Tibial nerve (tissue), 4 donors: ENCODE results near the gene SMAD7. TPM values are rescaled to one million over a fixed set of nuclear protein-coding genes. Genes with fewer than 3 reads are reported as not detected.

ENCODE experiments used
- DNase-seq, 2 donors: peaks; one replicate each; pipeline ENCODE4 v3.0.0-alpha.2; 2019; ENCODE audit warnings: low spot score in 2 of 2
- H3K27ac ChIP-seq, 4 donors: fragments of 200-600 bp; sonication (generic) in 3 of 4; one replicate each; pipeline ENCODE4 v1.5.1; 2017 to 2019; ENCODE audit warnings: mild to moderate bottlenecking in 1 of 4
- H3K27me3 ChIP-seq, 2 donors: fragments of 200-600 bp; sonication (generic) in 1 of 2; one replicate each; pipeline versions ENCODE4 v1.5.1 to v1.6.0; 2017 to 2019
- H3K36me3 ChIP-seq, 3 donors: fragments of 200-600 bp; sonication (generic); one replicate each; pipeline ENCODE4 v1.5.1; 2018 to 2019
- H3K4me1 ChIP-seq, 4 donors: fragments of 200-600 bp; sonication (generic) in 3 of 4; one replicate each; pipeline ENCODE4 v1.5.1; 2017 to 2019
- H3K4me3 ChIP-seq, 4 donors: fragments of 200-600 bp; sonication (generic) in 3 of 4; one replicate each; pipeline ENCODE4 v1.5.1; 2017 to 2019; ENCODE audit warnings: mild to moderate bottlenecking in 1 of 4, moderate library complexity in 1 of 4
- H3K9me3 ChIP-seq, 4 donors: fragments of 200-600 bp; sonication (generic) in 3 of 4; one replicate each; pipeline ENCODE4 v1.5.1; 2017 to 2019
- EP300 ChIP-seq, 2 donors: sonication (generic); formaldehyde crosslinking; IDR thresholded peaks; one replicate each; pipeline ENCODE4 v1.6.1; 2017; ENCODE audit warnings: antibody characterized with exemption in 2 of 2, mild to moderate bottlenecking in 1 of 2
- POLR2A ChIP-seq, 2 donors: fragments of 450-650 bp; IDR thresholded peaks; one replicate each; pipeline ENCODE4 v1.6.1; 2017; ENCODE audit warnings: antibody characterized with exemption in 2 of 2, mild to moderate bottlenecking in 2 of 2, moderate library complexity in 2 of 2
- WGBS, 2 donors: methylation state at CpG; one replicate each; pipeline ENCODE4 v1.1.5; 2018; 5-methylcytosine and 5-hydroxymethylcytosine counted together
- total RNA-seq, 4 donors: library from RNA; depleted of rRNA; stranded (reverse); fragments of >200 nt; gene quantifications; one replicate each; pipeline ENCODE4 v1.1.0, GENCODE V29; 2016
- TF ChIP-seq, protein P1 (sequence below), 5 experiments: fragments of 200-600 bp in 3 of 5; fragments of 450-650 bp in 2 of 5; sonication (generic) in 3 of 5; IDR thresholded peaks; one replicate each; pipeline ENCODE4 v1.5.1; 2016 to 2019; ENCODE audit warnings: antibody characterized with exemption in 5 of 5, mild to moderate bottlenecking in 3 of 5, moderate library complexity in 2 of 5

SMAD7 gene
- total RNA-seq, 4 donors from 2014 or later = 34.3 to 56.8 (median 35.6) TPM

DNA sequence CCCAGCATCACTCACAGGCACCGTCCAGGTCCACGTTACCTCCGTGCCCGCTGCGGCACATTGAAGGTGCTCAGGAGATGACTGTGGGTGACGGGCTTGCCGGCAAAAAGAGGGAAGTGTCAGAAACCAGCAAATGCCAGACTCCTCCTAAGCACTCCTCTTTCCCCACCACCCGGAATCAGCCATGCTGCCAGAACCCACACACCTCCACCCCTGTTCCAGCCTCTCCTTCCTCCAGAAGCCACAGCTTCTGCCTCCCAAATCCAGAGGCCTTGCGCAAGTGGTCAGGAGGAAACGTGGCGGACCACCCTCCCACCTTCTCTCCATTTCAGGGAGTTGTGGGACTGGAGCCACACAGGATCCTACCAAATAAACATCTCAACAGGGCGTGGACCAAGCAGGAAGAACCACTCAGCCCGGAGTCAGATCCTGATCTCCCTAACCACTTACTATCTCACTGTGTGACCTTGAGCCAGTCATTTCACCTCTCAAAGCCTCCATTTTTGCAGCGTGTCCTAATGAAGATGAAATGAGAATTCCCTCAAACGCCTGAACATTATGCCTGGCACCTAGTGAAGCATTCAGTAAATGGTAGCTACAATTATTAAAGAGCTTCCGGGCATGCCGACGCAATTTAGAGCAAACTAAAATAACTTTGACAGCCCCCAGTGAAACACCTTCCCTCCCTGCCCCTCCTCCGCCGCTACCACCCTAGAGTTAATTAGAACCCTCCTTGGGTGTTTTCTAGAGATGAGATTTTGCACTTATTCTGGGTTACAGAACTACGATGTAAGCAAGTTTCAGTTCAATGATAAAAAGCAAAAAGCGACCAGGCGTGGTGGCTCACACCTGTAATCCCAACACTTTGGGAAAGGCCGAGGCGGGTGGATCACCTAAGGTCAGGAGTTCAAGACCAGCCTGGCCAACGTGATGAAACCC lies 32.9 kb downstream of the SMAD7 start:
- WGBS, 2 donors = 83 to 85% methylated on average over 26 of the region's 26 CpGs
- Histone ChIP-seq H3K4me3 (no peak overlapping the region), H3K27ac (no peak overlapping the region), H3K27me3 (no peaks in the 10 kb centered on the region), H3K9me3 (no peaks in the 10 kb centered on the region), H3K36me3 (peaks cover 0 to 16% (median 0%) of the 10 kb centered on the region in 3 donors), H3K4me1 (peaks cover 0 to 29% (median 6%) of the 10 kb centered on the region in 4 donors)
- no peak for DNase-seq
- no peak for TF ChIP-seq EP300 (IDR thresholded peaks at IDR 0.05)
- TF ChIP-seq, protein P1, sequence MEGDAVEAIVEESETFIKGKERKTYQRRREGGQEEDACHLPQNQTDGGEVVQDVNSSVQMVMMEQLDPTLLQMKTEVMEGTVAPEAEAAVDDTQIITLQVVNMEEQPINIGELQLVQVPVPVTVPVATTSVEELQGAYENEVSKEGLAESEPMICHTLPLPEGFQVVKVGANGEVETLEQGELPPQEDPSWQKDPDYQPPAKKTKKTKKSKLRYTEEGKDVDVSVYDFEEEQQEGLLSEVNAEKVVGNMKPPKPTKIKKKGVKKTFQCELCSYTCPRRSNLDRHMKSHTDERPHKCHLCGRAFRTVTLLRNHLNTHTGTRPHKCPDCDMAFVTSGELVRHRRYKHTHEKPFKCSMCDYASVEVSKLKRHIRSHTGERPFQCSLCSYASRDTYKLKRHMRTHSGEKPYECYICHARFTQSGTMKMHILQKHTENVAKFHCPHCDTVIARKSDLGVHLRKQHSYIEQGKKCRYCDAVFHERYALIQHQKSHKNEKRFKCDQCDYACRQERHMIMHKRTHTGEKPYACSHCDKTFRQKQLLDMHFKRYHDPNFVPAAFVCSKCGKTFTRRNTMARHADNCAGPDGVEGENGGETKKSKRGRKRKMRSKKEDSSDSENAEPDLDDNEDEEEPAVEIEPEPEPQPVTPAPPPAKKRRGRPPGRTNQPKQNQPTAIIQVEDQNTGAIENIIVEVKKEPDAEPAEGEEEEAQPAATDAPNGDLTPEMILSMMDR (IDR thresholded peaks at IDR 0.05) = no peak
- TF ChIP-seq POLR2A (IDR thresholded peaks at IDR 0.05) = no peak

DNA sequence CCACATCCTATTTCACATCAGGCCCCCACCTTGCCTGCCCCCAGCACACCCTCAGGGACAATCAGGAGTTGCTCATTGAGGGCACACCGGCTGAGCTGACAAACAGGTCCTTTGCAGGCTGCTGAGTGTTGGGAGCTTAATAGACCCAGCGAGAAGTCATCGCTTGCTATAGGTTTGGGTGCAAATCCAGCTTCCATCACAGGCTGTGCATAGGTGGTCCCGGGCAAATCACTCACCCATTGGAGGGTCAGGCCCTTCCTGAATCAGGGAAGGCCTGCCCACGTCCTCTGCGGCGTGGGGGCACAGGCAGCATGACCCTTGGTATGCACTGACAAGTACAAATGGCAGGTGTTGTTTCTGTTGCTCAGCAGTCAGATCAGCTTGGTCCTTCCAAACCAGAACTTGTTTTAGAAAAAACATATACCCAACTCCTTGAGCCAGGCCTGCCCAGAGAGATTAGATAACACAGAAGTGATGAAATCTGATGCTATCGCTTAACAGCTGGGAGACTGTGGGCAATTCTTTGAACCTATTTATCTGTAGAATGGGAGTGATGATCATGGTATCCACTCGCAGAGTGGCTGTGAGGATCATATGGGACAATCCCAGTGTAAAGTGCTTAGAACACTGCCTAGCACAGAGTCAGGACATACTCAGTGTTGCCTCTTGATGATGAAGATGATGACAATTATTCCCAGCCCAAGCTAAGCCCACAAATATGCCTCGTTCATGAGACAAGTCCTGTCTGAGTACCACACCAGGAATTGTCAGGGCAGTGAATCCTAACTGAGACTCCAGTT lies 34.9 kb downstream of the SMAD7 start:
- Histone ChIP-seq H3K9me3 (no peaks in the 10 kb centered on the region), H3K4me1 (peaks cover 0 to 10% (median 0%) of the 10 kb centered on the region in 4 donors), H3K4me3 (no peak overlapping the region), H3K27me3 (no peaks in the 10 kb centered on the region), H3K36me3 (peaks cover 0 to 8% (median 0%) of the 10 kb centered on the region in 3 donors), H3K27ac (no peak overlapping the region)
- no peak for DNase-seq
- WGBS, 2 donors = 87 to 92% methylated on average over 9 to 10 of the region's 10 CpGs
- no peak for TF ChIP-seq POLR2A (IDR thresholded peaks at IDR 0.05)
- no peak for TF ChIP-seq EP300 (IDR thresholded peaks at IDR 0.05)
- TF ChIP-seq, protein P1 (IDR thresholded peaks at IDR 0.05) = no peak

DNA sequence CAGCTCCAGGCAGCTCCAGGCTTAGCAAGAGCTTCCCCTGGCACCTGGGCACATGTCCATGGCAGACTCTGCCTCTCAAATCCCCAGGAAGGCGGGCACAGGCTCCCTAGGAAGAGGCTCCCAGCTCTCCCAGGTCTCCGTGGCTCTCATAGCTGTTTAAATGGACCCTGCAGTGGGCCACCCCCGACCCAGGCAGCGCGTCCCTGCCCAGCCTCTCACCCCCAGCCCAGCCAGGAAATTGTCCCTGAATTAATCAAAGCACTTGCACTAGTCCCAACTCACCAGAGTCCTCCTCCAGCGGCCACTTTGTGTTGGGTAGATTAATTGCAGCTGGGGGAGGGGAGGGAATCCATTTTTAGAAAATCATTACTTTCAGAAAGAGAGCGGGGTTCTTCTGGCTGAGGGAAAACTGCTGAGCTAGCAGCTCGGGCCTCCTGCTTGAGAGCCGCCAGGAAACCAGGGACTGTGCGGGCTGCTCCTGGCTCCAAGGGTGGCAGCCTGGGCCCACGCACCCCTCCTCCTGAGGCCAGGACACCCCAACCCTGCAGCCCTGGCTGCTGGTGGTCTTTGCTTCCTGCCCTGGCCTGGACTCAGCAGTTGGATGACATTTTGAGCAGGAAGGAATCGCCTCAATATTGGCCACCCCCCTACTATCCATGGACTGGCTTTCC lies 36.0 kb downstream of the SMAD7 start:
- Histone ChIP-seq H3K4me1 (peaks cover 0 to 7% (median 0%) of the 10 kb centered on the region in 4 donors), H3K27me3 (no peaks in the 10 kb centered on the region), H3K36me3 (no peaks in the 10 kb centered on the region), H3K27ac (no peak overlapping the region), H3K4me3 (no peak overlapping the region), H3K9me3 (no peaks in the 10 kb centered on the region)
- DNase-seq = no peak
- TF ChIP-seq, protein P1 (IDR thresholded peaks at IDR 0.05) = no peak
- no peak for TF ChIP-seq EP300 (IDR thresholded peaks at IDR 0.05)
- no peak for TF ChIP-seq POLR2A (IDR thresholded peaks at IDR 0.05)
- WGBS, 2 donors = 61 to 70% methylated on average over 12 of the region's 12 CpGs

DNA sequence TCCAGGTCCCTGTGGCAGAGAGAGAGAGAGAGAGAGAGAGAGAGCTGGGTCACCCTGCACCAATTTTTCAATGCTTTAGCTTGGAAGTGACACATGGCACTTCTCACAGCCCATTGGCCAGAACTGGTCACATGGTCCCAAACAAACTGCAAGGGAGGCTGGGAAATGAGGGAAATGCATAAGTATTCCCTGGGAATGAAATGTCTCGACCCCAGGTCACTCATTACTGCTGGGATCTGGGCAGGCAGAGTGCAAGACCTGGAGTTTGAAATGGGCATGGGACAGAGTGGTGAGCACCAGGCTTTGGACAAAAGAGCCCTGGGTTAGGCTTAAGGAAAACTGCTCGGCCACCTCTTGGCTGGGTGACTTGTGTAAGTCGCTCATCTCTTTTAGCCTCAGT lies 37.0 kb downstream of the SMAD7 start:
- H3K36me3 ChIP-seq = no peaks in the 10 kb centered on the region
- H3K27ac ChIP-seq = no peak overlapping the region
- no peak overlapping the region for H3K4me3 ChIP-seq
- no peaks in the 10 kb centered on the region for H3K9me3 ChIP-seq
- H3K4me1 ChIP-seq = peaks cover 0 to 7% (median 0%) of the 10 kb centered on the region in 4 donors
- H3K27me3 ChIP-seq = no peaks in the 10 kb centered on the region
- no peak for DNase-seq
- whole genome bisulfite sequencing, 2 donors = 88 to 94% methylated on average over 3 of the region's 3 CpGs
- no peak for TF ChIP-seq POLR2A (IDR thresholded peaks at IDR 0.05)
- no peak for TF ChIP-seq EP300 (IDR thresholded peaks at IDR 0.05)
- TF ChIP-seq, protein P1 (IDR thresholded peaks at IDR 0.05) = no peak
